Activated CD4-positive, alpha-beta T cell treated with anti-CD3 and anti-CD28 coated beads, Interleukin-10, Interleukin-2, amounts not matched to agents 100 ng/mL and 50 ng/mL, durations not matched to agents 16 hours and 8 hours (primary cell): ENCODE measurements around the gene SHCBP1L.

ENCODE experiments used
- DNase-seq: peaks from one replicate; pipeline ENCODE4 v3.0.0-alpha.2; 2020

The SHCBP1L gene

GRCh38 chr1:182952677-182953444 lies at the start of gene SHCBP1L:
Gene SHCBP1L (minus strand): TSS chr1:182953166. CDS start chr1:182953133, 33 bp downstream.
- no peak for DNase-seq

- DNase-seq, result no peak
Measured at GRCh38 chr1:183002267-183002666, 49.3 kb upstream of the SHCBP1L start.

DNA sequence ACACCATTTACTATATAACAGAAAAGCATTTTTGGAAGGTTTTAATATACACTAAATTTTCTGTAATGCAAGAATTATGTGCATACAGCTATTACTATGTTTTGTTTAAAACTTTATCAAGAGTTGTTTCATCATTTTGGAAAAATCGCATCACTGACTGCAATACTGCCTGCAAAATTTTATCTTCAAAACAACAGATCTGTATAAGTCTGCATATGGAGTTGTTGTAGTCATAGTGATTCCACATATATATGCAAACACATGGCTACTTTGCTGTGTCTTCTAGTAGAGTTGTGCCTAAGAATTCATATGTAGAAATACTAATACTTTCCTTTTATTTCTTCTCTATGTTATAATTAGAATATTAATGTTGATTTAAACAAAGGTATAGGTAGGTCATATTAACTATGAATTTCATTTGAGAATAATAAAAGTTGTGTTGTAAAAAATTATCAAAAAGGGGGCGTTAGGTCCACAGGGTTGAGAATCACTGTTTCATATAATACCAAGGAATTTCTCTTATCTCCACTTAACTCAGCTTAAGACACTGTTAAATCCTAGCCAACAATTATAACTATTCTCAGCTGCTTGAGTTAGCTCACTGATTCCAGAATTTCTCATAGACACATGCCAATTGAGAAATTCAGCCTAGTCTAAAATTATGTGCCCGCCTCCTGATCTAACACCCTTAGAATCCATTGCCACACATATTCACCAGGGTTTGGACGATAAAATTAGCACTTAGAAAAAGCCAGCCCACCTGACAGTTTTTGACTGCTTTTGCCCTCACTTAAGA lies 47.4 kb upstream of the SHCBP1L start:
- DNase-seq, result no peak

- DNase-seq, result no peak
Measured at GRCh38 chr1:182998482-182998881, 45.5 kb upstream of the SHCBP1L start.

DNA sequence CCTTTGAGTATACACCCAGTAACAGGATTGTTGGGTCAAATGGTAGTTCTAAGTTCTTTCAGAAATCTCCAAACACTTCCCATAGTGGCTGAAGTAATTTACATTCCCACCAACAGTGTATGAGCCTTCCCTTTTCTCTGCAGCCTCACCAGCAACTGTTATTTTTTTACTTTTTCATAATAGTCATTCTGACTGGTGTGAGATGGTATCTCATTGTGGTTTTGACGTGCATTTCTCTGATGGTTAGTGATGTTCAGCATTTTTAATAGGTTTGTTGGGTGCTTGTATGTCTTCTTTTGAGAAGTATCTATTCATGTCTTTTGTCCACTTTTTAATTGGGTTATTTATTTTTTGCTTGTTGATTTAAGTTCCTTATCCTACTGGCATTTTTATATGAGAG lies 43.9 kb upstream of the SHCBP1L start:
- DNase-seq, result no peak

DNA sequence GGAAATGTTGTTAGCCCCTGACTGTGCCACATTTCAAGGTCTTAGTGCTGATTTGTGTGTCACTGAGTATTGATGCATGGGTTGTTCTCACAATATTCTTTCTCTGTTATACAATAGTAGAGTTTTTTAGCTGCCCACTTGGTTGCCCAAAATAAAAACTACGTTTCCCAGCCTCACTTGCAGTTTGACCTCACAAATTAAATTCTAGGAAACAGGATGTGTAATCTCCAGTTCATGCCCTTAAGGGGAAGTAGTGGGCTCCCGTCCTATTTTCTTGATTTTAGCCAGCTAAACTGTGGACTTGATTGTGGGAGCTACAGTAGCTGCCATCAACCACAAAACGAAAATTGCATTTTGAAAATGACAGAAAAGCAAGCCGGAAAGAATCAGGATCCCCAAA lies 42.9 kb upstream of the SHCBP1L start:
- DNase-seq, result no peak

DNA sequence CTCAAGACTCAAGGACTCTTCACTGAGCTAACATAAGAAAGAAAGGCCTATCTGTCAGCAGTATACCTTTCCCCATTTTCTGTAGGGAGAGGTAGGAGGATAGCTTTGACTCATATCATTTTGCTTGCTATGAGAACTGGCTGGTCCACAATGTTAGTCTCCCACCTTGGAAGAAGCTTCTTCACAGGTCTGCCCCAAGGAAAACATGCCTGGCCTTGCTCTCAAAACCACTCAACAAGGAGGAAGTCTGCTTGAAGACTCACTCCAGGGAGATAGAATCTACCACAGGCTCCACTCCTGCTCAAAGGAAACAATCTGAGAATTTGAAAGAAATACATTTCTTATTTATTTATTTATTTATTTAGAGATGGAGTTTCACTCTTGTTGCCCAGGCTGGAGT lies 40.8 kb upstream of the SHCBP1L start:
- DNase-seq, result no peak

GRCh38 chr1:182990413-182991144 lies 37.6 kb upstream of the SHCBP1L start:
- no peak for DNase-seq

GRCh38 chr1:182985876-182986275 lies 32.9 kb upstream of the SHCBP1L start:
- DNase-seq, result no peak

DNA sequence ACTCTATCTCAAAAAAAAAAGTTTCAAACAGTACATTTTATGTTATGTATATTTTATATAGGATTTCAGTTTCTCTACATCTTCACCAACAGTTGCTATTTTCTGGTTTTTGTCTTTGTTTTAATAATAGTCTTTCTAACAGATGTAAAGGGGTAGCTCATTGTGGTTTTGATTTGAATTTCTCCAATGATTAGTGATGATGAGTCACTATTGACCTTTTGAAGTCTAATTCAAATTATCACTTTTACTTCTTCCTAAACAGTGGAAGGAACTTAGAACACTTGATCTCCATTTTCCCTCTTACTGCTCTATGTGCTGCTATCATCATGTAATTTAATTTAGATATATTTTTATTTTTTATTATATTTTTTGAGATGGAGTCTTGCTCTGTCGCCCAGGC lies 31.7 kb upstream of the SHCBP1L start:
- no peak for DNase-seq

GRCh38 chr1:182984138-182984537 lies 31.2 kb upstream of the SHCBP1L start:
- no peak for DNase-seq

GRCh38 chr1:182978151-182978853 lies 25.3 kb upstream of the SHCBP1L start:
- no peak for DNase-seq

- no peak for DNase-seq
Measured at GRCh38 chr1:182977480-182977879, 24.5 kb upstream of the SHCBP1L start.

GRCh38 chr1:182974506-182975191 lies 21.7 kb upstream of the SHCBP1L start:
- DNase-seq, result no peak

DNA sequence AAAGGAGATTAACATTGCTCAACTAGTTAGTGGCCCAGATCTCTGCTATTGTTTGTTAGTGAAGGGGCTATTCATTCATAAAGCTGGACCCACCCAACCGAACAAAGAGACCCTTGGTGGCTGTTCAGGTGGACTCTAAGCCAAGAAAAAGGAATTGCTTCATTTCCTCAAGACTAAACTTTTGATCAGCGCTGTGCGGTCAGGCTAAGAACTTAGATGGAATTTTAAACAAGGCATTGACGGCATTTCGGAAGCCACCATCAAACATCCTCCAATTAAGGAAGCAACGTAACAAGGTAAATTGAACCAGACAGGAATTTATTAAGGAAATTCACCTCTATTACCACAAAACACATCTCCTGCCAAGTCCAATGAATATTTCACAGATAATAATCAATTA lies 19.9 kb upstream of the SHCBP1L start:
- no peak for DNase-seq

GRCh38 chr1:182972231-182972630 lies 19.3 kb upstream of the SHCBP1L start:
- DNase-seq, result no peak

- no peak for DNase-seq
Measured at GRCh38 chr1:182971219-182971618, 18.3 kb upstream of the SHCBP1L start.

DNA sequence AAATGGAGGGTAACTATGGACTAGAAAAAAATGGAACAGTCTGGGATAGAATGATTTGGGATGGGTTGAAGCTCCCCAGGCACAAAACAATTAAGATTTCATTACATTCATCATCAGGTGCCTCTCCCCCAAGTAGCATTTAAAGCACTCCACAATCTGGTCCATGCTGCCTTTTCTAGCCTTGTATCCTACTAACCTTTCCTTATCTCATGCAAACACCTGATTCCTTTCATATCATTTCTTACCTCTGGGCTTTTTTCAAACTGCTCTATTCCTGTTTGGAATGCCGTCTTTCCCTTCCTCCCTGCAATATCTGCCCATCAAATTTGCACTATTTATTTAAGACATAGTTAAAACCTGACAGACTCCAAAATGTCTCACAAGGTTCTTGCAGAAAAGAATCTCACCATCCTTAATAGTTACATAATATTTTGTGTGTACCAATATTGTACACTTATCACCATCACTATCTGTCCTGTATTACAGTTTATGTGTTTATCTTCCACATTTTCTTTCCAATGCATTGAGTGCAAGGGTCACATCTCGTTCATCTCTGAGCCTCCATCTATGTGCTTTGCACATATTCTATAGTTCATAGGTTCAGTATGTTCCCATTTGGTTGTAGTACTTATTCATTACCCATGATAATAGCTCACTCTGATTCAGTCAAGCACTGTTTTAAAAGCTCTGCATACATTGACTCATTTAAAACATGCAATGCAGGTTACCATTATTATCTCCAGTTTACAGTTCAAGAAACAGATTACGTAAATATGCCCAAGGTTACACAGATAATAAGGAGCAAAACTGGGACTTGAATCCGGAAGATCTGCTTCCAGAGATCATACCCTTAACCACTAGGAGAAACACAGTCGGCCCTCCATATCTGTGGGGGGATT lies 16.1 kb upstream of the SHCBP1L start:
- DNase-seq, result no peak

- no peak for DNase-seq
Measured at GRCh38 chr1:182968151-182968741, 15.3 kb upstream of the SHCBP1L start.

DNA sequence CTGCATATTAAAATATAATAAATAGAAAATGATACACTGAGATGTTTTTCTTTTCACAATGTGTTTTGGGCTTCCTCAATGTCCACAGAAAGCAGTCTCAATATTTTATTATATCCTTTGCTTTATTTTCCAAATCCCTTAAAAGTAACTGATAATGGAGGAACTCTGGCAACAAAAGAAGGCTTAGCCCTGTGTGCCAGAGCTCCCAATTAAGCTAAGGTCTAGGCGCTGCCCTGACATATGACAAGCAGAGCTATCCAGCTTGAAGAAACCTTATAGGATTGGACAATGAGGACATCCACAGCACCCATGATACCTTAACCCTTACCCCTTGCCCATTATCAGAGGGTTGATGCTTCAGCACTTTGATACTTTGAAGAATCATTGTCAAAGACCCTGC lies 12.9 kb upstream of the SHCBP1L start:
- no peak for DNase-seq

- no peak for DNase-seq
Measured at GRCh38 chr1:182965096-182965495, 12.1 kb upstream of the SHCBP1L start.
